HG02610 (cell line): ENCODE data around the gene PRPH.
A peak's percentile ranks its signal among the peaks of the same experiment; 100 is the strongest.
"Not testable (repeated sequence)": the region's sequence is repeated elsewhere in the genome, so short reads cannot be mapped to it uniquely, and the experiment has no call there.

Source experiments
- ATAC-seq: cut with Tn5 transposase; IDR thresholded peaks from one replicate; pipeline ENCODE4 v1.9.1; 2021; ENCODE audit warnings: mild to moderate bottlenecking, moderate library complexity; ENCODE audit not compliant: unreplicated experiment

PRPH gene

DNA sequence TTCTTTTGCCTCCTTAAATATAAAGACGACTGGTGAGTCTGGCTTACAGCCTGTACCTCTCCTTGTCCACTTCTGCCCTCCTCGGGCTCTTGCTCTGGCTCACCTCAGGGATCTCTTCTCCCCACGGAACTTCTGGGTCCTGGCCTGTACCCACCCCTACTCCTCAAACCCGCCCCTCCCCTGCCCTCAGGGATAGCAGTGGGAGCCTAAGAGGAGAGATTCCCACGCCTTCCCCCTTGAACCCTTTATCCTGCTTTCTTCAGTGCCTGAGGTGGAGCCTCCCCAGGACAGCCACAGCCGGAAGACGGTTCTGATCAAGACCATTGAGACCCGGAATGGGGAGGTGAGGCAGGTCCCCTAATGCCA, 2.7 kb downstream of the PRPH start:
- no peak for ATAC-seq

DNA sequence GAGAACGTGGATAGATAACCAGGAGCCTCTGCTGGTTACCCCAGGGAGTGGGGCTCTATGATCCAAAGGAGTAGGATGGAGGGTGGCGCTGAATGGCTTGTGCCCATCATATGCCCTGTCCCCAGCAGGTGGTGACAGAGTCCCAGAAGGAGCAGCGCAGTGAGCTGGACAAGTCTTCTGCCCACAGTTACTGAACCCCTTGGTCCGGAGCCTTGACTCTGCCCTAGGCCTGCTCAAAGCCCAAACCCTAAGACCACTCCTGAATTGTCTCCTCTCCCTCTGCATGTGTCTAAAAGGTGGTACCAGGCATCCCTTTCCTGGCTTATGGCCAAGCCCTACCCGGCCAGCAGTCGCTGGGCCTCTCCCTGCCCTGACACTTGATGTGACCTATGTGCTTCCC, 3.2 kb downstream of the PRPH start:
- ATAC-seq = no peak

- ATAC-seq = no peak
Observed at GRCh38 chr12:49301760-49302159, 6.8 kb downstream of the PRPH start.

DNA sequence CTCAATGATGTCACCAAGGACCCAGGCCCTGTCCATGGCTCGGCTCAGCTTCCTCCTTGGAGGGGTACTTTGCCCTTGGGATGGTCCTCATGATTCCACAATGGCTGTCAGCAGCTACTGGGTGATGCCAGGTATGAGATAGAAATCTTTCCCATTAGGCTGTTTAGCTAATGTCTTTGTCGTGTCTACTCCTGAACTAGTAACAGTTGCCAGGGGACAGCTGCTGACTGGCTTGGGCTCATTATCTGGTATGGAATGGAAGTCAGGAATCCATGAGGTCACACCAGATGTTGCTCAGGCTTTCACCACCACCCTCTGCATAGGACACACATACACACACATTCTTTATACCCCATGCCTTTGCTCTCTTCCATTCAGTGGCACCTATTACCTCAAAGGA, 9.2 kb downstream of the PRPH start:
- no peak for ATAC-seq

DNA sequence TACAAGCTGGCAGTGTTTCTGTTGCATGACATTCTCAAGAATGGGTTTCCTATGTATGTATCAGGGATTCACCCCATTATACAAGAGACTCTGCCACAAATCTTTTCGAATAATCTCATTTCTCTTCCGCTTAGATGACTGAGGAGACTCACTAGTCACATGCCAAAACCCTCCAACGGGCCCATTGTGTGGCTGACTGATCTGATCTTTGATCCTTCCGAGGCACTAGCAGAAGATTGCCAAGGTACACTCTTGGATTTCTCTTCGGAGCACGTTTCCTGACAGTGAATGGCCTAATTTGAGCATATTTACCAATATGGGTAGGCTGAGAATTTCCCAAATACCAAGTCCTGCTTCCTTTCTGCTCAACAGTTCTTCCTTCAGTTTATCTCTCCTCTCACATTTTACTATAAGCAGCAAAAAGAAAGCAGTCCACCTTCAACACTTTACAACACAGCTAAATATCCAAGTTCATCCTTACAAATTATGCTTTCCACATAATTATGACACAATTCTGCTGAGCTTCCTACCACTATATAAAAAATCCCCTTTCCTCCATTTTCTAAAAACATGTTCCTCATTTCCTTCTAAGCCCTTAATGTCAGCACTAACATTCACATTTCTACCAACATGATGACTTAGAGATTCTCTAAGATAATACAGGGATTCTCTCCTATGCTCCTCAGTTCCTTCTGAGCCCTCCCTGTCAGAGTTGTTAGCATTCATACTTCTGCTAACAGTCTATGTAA, 11.0 kb downstream of the PRPH start:
- ATAC-seq = no peak

- ATAC-seq = no peak
Observed at GRCh38 chr12:49309386-49309785, 14.4 kb downstream of the PRPH start.

DNA sequence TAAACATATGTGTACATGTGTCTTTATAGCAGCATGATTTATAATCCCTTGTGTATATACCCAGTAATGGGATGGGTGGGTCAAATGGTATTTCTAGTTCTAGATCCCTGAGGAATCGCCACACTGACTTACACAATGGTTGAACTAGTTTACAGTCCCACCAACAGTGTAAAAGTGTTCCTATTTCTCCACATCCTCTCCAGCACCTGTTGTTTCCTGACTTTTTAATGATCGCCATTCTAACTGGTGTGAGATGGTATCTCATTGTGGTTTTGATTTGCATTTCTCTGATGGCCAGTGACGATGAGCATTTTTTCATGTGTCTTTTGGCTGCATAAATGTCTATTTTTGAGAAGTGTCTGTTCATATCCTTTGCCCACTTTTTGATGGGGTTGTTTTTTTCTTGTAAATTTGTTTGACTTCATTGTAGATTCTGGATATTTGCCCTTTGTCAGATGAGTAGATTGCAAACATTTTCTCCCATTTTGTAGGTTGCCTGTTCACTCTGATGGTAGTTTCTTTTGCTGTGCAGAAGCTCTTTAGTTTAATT, 15.6 kb downstream of the PRPH start:
- not testable (repeated sequence) for ATAC-seq

DNA sequence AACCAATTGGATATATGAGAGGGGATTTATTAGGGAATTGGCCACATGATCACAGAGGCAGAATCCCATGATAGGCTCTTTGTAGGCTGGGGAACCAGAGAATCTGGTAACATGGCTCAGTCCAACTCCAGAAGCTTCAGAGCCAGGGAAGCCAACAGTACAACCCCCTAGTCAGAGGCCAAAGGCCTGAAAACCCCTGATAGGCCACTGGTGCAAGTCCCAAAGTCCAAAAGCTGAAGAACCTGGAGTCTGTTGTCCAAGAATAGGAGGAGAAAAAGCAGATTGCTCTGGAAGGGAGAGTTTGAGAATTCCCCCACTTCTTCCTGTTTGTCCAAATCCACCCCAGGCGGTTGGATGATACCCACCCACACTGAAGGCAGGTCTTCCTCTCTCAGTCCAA, 19.9 kb downstream of the PRPH start:
- ATAC-seq = no peak

GRCh38 chr12:49317118-49317517, 22.2 kb downstream of the PRPH start:
- not testable (repeated sequence) for ATAC-seq

DNA sequence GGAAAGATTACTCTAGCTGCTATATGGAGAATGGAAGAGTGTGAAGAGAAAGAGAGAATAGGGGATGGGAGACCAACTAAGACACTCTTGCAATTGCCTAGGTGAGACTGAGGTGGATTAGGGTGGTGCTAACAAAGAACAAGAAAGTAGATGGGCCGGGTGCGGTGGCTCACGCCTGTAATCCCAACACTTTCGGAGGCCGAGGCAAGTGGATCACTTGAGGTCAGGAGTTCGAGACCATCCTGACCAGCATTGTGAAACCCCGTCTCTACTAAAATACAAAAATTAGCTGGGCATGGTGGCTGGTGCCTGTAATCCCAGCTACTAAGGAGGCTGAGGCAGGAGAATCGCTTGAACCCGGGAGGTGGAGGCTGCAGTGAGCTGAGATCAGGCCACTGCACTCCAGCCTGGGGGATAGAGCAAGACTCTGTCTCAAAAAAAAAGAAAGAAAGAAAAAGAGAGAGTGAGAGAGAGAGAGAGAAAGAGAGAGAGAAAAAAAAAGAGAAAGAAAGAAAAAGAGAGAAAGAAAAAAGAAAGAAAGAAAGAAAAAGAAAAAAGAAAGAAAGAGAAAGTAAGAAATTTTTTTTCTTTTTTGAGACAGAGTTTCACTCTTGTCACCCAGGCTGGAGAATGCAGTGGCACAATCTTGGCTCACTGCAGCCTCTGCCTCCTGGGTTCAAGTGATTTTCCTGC, 25.6 kb downstream of the PRPH start:
- ATAC-seq = not testable (repeated sequence)

GRCh38 chr12:49322367-49322707, 27.4 kb downstream of the PRPH start:
- no peak for ATAC-seq

- ATAC-seq = peak; percentile 98
Observed at GRCh38 chr12:49322708-49323523, 28.0 kb downstream of the PRPH start, which contains the start of gene TROAP. TSS of gene TROAP (plus strand) at chr12:49323255. CDS start at chr12:49323609, 354 bp downstream.

- ATAC-seq = no peak
Observed at GRCh38 chr12:49323524-49324097, 28.7 kb downstream of the PRPH start.

GRCh38 chr12:49325606-49326005, 30.7 kb downstream of the PRPH start:
- no peak for ATAC-seq

DNA sequence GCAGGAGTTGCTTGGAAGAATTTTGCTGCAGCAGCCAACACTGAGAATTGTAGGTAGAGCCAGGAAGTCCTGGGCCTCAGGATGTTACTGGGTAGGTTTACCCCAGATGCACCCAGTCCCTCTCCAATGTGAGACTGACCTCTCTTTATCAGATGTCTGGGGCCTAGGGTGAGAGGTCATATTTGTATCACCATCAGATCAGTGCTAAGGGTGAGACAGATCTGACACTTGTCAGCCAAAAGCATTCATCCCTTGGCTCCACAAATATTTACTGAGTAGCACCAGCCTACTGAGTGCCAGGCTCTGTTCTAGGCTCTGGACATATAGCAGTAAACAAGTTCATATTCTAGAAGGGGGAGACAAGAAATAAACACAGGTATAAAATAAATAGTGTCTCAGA, 32.4 kb downstream of the PRPH start:
- no peak for ATAC-seq

DNA sequence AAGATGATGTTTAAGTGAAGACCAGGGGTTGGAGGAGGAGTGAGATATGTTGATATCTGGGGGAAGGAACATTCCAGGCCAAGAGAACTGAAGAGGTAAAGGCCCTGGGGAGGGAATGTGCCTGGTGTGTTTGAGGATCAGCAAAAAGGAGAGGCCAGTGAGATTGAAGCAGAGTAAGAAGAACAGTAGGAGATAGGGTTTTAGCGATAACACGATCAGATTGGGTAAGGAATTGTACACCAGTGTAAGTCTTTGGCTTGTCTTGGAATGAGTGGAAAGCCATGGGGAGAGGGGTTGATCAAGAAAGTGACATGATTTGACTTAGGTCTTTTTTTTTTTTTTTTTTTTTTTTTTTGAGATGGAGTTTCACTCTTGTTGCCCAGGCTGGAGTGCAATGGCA, 32.9 kb downstream of the PRPH start:
- ATAC-seq = no peak

- ATAC-seq = no peak
Observed at GRCh38 chr12:49328816-49329215, 33.9 kb downstream of the PRPH start.

GRCh38 chr12:49330032-49330619, 35.2 kb downstream of the PRPH start:
- ATAC-seq = no peak

DNA sequence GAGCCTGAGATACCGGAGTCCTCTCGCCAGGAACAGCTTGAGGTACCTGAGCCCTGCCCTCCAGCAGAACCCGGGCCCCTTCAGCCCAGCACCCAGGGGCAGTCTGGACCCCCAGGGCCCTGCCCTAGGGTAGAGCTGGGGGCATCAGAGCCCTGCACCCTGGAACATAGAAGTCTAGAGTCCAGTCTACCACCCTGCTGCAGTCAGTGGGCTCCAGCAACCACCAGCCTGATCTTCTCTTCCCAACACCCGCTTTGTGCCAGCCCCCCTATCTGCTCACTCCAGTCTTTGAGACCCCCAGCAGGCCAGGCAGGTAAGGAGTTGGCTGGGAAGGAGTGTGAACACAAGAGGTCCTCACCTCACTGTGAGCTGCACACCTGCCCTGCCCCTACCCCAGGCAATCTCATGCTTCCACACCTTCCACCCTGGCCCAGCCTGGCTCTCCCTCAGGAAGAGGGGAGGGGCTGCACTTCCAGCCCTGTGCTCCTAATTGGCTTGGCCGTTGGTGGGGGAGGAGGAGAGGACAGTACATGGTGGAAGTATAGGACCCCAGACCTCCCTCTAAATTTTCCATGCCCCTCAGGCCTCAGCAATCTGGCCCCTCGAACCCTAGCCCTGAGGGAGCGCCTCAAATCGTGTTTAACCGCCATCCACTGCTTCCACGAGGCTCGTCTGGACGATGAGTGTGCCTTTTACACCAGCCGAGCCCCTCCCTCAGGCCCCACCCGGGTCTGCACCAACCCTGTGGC, 35.9 kb downstream of the PRPH start:
- no peak for ATAC-seq
